GM23338 (cell line): ENCODE results near the gene PTPN22.

ENCODE experiments used
- EZH2 ChIP-seq: fragments of 200-600 bp; sonication (generic); IDR thresholded peaks from one replicate; pipeline ENCODE4 v1.8.0; 2017; ENCODE audit warnings: antibody characterized with exemption, mild to moderate bottlenecking, low read depth; ENCODE audit not compliant: unreplicated experiment
- JUNB ChIP-seq: IDR thresholded peaks from one replicate; pipeline ENCODE4 v1.6.1; 2016; ENCODE audit warnings: antibody characterized with exemption; ENCODE audit not compliant: unreplicated experiment
- TF ChIP-seq, protein P1 (sequence below), 2 experiments: fragments of 200-600 bp in 1 of 2; sonication (generic) in 1 of 2; conservative IDR thresholded peaks; 2 replicates each; pipeline versions ENCODE4 v1.5.1 to v1.6.1; 2016 to 2017; ENCODE audit warnings: antibody characterized with exemption in 2 of 2, low read depth in 2 of 2, mild to moderate bottlenecking in 2 of 2, moderate library complexity in 1 of 2
- TF ChIP-seq, protein P2 (sequence below): IDR thresholded peaks from 2 replicates; pipeline ENCODE4 v1.6.1; 2016; ENCODE audit warnings: antibody characterized with exemption

DNA sequence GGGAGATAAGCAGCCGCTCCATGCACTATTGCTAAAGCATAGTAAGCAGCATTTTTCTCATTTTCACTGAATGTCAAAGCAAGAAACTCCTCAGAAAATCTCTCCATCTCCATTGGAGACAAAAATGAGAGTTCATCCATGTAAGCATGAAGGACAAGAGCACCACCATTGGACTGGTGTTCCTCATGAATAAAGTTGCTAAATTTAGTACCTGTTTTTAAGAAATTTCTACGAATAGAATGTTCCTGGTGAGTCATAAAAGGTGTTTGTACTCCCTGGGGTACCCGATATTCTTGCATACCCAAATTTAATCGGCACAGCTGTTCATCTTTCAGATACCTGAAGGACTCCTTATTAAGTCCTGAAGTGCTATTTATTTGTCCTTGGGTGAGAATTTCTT is 74.0 kb downstream of the PTPN22 start:
- TF ChIP-seq EZH2, result no peak
- TF ChIP-seq, protein P1, sequence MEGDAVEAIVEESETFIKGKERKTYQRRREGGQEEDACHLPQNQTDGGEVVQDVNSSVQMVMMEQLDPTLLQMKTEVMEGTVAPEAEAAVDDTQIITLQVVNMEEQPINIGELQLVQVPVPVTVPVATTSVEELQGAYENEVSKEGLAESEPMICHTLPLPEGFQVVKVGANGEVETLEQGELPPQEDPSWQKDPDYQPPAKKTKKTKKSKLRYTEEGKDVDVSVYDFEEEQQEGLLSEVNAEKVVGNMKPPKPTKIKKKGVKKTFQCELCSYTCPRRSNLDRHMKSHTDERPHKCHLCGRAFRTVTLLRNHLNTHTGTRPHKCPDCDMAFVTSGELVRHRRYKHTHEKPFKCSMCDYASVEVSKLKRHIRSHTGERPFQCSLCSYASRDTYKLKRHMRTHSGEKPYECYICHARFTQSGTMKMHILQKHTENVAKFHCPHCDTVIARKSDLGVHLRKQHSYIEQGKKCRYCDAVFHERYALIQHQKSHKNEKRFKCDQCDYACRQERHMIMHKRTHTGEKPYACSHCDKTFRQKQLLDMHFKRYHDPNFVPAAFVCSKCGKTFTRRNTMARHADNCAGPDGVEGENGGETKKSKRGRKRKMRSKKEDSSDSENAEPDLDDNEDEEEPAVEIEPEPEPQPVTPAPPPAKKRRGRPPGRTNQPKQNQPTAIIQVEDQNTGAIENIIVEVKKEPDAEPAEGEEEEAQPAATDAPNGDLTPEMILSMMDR (conservative IDR thresholded peaks at IDR 0.05; ENCODE audit: low read depth in 2 of 2), result no peak
- TF ChIP-seq, protein P2, sequence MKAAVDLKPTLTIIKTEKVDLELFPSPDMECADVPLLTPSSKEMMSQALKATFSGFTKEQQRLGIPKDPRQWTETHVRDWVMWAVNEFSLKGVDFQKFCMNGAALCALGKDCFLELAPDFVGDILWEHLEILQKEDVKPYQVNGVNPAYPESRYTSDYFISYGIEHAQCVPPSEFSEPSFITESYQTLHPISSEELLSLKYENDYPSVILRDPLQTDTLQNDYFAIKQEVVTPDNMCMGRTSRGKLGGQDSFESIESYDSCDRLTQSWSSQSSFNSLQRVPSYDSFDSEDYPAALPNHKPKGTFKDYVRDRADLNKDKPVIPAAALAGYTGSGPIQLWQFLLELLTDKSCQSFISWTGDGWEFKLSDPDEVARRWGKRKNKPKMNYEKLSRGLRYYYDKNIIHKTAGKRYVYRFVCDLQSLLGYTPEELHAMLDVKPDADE, result no peak
- TF ChIP-seq JUNB, result no peak
